DOHH2 (cell line): ENCODE data around the gene NPAS3.

Source experiments
- H3F3A ChIP-seq: fragments of 200-600 bp; sonication (generic), shearing (Covaris generic); 2 replicates; pipeline ENCODE4 v1.6.0; 2016; ENCODE audit warnings: antibody characterized with exemption, mild to moderate bottlenecking; ENCODE audit not compliant: control insufficient read depth, insufficient read depth
- H3K27ac ChIP-seq: fragments of 200-600 bp; sonication (generic); 2 replicates; pipeline ENCODE4 v1.5.1; 2014; ENCODE audit warnings: low read depth, mild to moderate bottlenecking, low read length, moderate library complexity
- H3K27me3 ChIP-seq: fragments of 200-600 bp; sonication (generic); 2 replicates; pipeline ENCODE4 v1.6.1; 2014; ENCODE audit warnings: mild to moderate bottlenecking, low read length, mixed read lengths; ENCODE audit not compliant: control insufficient read depth
- H3K36me3 ChIP-seq: fragments of 200-600 bp; sonication (generic); 2 replicates; pipeline ENCODE4 v1.6.1; 2014; ENCODE audit warnings: mild to moderate bottlenecking, low read length, moderate library complexity, mixed read lengths; ENCODE audit not compliant: control insufficient read depth
- H3K4me1 ChIP-seq: fragments of 200-600 bp; sonication (generic); 2 replicates; pipeline ENCODE4 v1.6.1; 2014; ENCODE audit warnings: mild to moderate bottlenecking, low read length, mixed read lengths; ENCODE audit not compliant: control insufficient read depth
- H3K4me2 ChIP-seq: fragments of 200-600 bp; sonication (generic); 2 replicates; pipeline ENCODE4 v1.6.0; 2014; ENCODE audit warnings: mild to moderate bottlenecking, low read length, moderate library complexity
- H3K4me3 ChIP-seq: fragments of 200-600 bp; sonication (generic); 2 replicates; pipeline ENCODE4 v1.5.1; 2014; ENCODE audit warnings: mild to moderate bottlenecking, low read length, mixed read lengths
- H3K79me2 ChIP-seq: fragments of 200-600 bp; sonication (generic); 2 replicates; pipeline ENCODE4 v1.6.1; 2014; ENCODE audit warnings: mild to moderate bottlenecking, low read length, mixed read lengths; ENCODE audit not compliant: control insufficient read depth
- H3K9me2 ChIP-seq: fragments of 200-600 bp; sonication (generic); replicated peaks from 2 replicates; pipeline ENCODE4 v1.6.1; 2014; ENCODE audit warnings: mild to moderate bottlenecking, low read length, mixed read lengths; ENCODE audit not compliant: control insufficient read depth
- H3K9me3 ChIP-seq: fragments of 200-600 bp; sonication (generic); 2 replicates; pipeline ENCODE4 v1.6.1; 2014; ENCODE audit warnings: antibody characterized with exemption, low read length, mixed read lengths; ENCODE audit not compliant: control insufficient read depth, insufficient read depth
- H4K20me1 ChIP-seq: fragments of 200-600 bp; sonication (generic); 2 replicates; pipeline ENCODE4 v1.6.0; 2014; ENCODE audit warnings: low read depth, mild to moderate bottlenecking, antibody characterized with exemption, low read length, moderate library complexity; ENCODE audit not compliant: control insufficient read depth, insufficient read depth
- EZH2phosphoT487 ChIP-seq: fragments of 200-600 bp; sonication (generic); IDR thresholded peaks from 2 replicates; pipeline ENCODE4 v1.6.1; 2017; ENCODE audit warnings: borderline replicate concordance, mild to moderate bottlenecking, antibody characterized with exemption, low read length, moderate library complexity, mixed read lengths
- TF ChIP-seq, protein P1 (sequence below): fragments of 200-600 bp; sonication (generic); IDR thresholded peaks from one replicate; pipeline ENCODE4 v1.5.1; 2014; ENCODE audit warnings: antibody characterized with exemption, mild to moderate bottlenecking, low read depth, low read length; ENCODE audit not compliant: poor library complexity, severe bottlenecking

Gene NPAS3

DNA sequence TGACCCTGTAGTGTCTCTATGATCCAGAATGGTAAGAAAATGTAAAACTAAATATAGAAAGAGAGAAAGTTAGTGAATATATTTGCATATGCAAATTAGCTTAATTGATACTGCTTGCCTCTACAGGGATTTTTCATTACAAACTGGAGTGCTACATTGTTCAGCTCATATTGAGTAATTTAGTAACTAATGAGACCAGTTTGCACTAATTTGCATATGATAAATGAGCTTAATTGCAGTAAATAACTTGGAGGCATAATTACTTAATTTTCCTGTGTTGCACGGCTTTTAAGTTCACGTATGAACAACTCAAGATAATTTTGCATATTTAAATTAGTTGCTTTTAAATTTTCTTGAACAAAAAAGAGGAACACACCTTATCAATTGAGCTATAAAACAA is 436.5 kb downstream of the NPAS3 start:
- no peak for TF ChIP-seq EZH2phosphoT487
- TF ChIP-seq, protein P1, sequence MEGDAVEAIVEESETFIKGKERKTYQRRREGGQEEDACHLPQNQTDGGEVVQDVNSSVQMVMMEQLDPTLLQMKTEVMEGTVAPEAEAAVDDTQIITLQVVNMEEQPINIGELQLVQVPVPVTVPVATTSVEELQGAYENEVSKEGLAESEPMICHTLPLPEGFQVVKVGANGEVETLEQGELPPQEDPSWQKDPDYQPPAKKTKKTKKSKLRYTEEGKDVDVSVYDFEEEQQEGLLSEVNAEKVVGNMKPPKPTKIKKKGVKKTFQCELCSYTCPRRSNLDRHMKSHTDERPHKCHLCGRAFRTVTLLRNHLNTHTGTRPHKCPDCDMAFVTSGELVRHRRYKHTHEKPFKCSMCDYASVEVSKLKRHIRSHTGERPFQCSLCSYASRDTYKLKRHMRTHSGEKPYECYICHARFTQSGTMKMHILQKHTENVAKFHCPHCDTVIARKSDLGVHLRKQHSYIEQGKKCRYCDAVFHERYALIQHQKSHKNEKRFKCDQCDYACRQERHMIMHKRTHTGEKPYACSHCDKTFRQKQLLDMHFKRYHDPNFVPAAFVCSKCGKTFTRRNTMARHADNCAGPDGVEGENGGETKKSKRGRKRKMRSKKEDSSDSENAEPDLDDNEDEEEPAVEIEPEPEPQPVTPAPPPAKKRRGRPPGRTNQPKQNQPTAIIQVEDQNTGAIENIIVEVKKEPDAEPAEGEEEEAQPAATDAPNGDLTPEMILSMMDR: no peak
- Histone ChIP-seq H3K9me3 (no peaks in the 10 kb centered on the region), H3K4me1 (no peaks in the 10 kb centered on the region), H3K36me3 (no peaks in the 10 kb centered on the region), H4K20me1 (no peaks in the 10 kb centered on the region), H3K4me2 (no peak overlapping the region), H3K79me2 (no peaks in the 10 kb centered on the region), H3K27me3 (no peaks in the 10 kb centered on the region), H3F3A (no peaks in the 10 kb centered on the region), H3K9me2 (no peaks in the 10 kb centered on the region), H3K4me3 (no peak overlapping the region), H3K27ac (no peak overlapping the region)

GRCh38 chr14:33375786-33376185 is 437.1 kb downstream of the NPAS3 start:
- Histone ChIP-seq H3K27me3 (no peaks in the 10 kb centered on the region), H3K4me2 (no peak overlapping the region), H3K79me2 (no peaks in the 10 kb centered on the region), H3K36me3 (no peaks in the 10 kb centered on the region), H3K27ac (no peak overlapping the region), H3K9me2 (no peaks in the 10 kb centered on the region), H3F3A (no peaks in the 10 kb centered on the region), H3K4me3 (no peak overlapping the region), H4K20me1 (no peaks in the 10 kb centered on the region), H3K4me1 (no peaks in the 10 kb centered on the region), H3K9me3 (no peaks in the 10 kb centered on the region)
- TF ChIP-seq EZH2phosphoT487: no peak
- TF ChIP-seq, protein P1: no peak

GRCh38 chr14:33376510-33376909 is 437.8 kb downstream of the NPAS3 start:
- TF ChIP-seq EZH2phosphoT487: no peak
- TF ChIP-seq, protein P1: no peak

More at GRCh38 chr14:33376510-33376909, 437.8 kb downstream of the NPAS3 start:
- Histone ChIP-seq H3K36me3 (no peaks in the 10 kb centered on the region), H3K4me1 (no peaks in the 10 kb centered on the region), H3K9me3 (no peaks in the 10 kb centered on the region), H3K4me2 (no peak overlapping the region), H3K27ac (no peak overlapping the region), H3K4me3 (no peak overlapping the region), H3K9me2 (no peaks in the 10 kb centered on the region), H3K79me2 (no peaks in the 10 kb centered on the region), H4K20me1 (no peaks in the 10 kb centered on the region), H3K27me3 (no peaks in the 10 kb centered on the region), H3F3A (no peaks in the 10 kb centered on the region)
